ENCODE results near the gene KLRF1.

KLRF1 gene

DNA sequence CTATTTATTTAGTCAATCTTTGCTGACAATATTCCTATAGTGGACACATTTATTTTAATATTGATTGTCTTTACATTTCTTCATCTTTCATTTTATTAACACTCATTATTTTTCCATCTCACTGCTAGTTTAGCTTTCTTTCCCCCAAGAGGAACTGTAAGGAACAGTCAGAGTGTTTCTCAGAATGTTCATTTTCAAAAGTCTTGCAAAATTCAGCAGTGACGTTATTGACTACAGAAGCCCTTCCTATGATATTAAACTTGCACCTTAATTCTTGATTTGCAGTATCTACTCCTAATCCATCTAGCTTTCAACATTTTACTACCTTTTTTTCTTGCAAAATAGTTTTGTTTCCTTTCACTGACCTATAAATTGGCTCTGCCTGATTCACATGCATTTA, 28.9 kb downstream of the KLRF1 start:
- Histone ChIP-seq H3K27me3 (replicated peaks; ENCODE audit: control insufficient read depth, insufficient read depth, low read length) (no peaks in the 10 kb centered on the region), H3K9ac (ENCODE audit: low read length) (no peak overlapping the region), H3K36me3 (ENCODE audit: control insufficient read depth, insufficient read depth, low read length, severe bottlenecking) (peaks cover 42% of the 10 kb centered on the region), H3K4me1 (ENCODE audit: control insufficient read depth, insufficient read depth, low read length) (peaks cover 5% of the 10 kb centered on the region), H3K9me3 (ENCODE audit: control insufficient read depth, low read length) (no peaks in the 10 kb centered on the region), H3K4me3 (ENCODE audit: low read length) (no peak overlapping the region)
- DNase-seq (ENCODE audit: low read depth): no peak

DNA sequence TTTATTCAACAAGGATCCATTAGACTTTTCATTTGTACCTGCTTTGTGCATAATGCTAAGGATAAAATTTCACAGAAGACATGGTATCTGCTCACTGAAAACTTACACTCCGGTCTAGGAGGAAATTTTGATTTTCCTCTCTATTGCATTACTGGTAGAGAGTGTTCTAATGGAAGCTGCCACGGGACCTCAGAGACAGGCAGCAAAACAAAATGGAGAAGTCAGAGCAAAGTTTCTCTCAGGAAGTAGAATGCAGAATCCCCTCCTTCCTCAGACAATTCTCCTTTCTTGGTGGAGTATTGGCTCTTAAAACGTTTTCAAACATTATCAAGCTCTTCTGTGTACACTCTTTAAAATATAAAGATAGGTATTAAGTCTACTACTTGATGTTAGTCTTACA, 29.6 kb downstream of the KLRF1 start:
- Histone ChIP-seq H3K27me3 (replicated peaks; ENCODE audit: control insufficient read depth, insufficient read depth, low read length) (no peaks in the 10 kb centered on the region), H3K4me1 (ENCODE audit: control insufficient read depth, insufficient read depth, low read length) (peaks cover 5% of the 10 kb centered on the region), H3K36me3 (ENCODE audit: control insufficient read depth, insufficient read depth, low read length, severe bottlenecking) (peaks cover 42% of the 10 kb centered on the region), H3K9ac (ENCODE audit: low read length) (no peak overlapping the region), H3K9me3 (ENCODE audit: control insufficient read depth, low read length) (no peaks in the 10 kb centered on the region), H3K4me3 (ENCODE audit: low read length) (no peak overlapping the region)
- DNase-seq (ENCODE audit: low read depth): no peak

GRCh38 chr12:9858135-9858534, 30.9 kb downstream of the KLRF1 start:
- H3K36me3 ChIP-seq (ENCODE audit: control insufficient read depth, insufficient read depth, low read length, severe bottlenecking): peaks cover 31% of the 10 kb centered on the region
- DNase-seq (ENCODE audit: low read depth): no peak
- H3K9me3 ChIP-seq (ENCODE audit: control insufficient read depth, low read length): no peaks in the 10 kb centered on the region
- no peak overlapping the region for H3K9ac ChIP-seq (ENCODE audit: low read length)
- H3K27me3 ChIP-seq (replicated peaks; ENCODE audit: control insufficient read depth, insufficient read depth, low read length): no peaks in the 10 kb centered on the region
- no peak overlapping the region for H3K4me3 ChIP-seq (ENCODE audit: low read length)
- H3K4me1 ChIP-seq (ENCODE audit: control insufficient read depth, insufficient read depth, low read length): peaks cover 5% of the 10 kb centered on the region

- no peaks in the 10 kb centered on the region for H3K27me3 ChIP-seq (replicated peaks; ENCODE audit: control insufficient read depth, insufficient read depth, low read length)
- no peaks in the 10 kb centered on the region for H3K36me3 ChIP-seq (ENCODE audit: control insufficient read depth, insufficient read depth, low read length, severe bottlenecking)
- peaks cover 15% of the 10 kb centered on the region for H3K4me1 ChIP-seq (ENCODE audit: control insufficient read depth, insufficient read depth, low read length)
- H3K9me3 ChIP-seq (ENCODE audit: control insufficient read depth, low read length): peaks cover 11% of the 10 kb centered on the region
- H3K4me3 ChIP-seq (ENCODE audit: low read length): peak overlapping the region; percentile 79
- no peak for DNase-seq (ENCODE audit: low read depth)
- H3K9ac ChIP-seq (ENCODE audit: low read length): peak overlapping the region; percentile 94
Observed at GRCh38 chr12:9864913-9865675, 37.8 kb downstream of the KLRF1 start.

GRCh38 chr12:9866860-9867269, 39.6 kb downstream of the KLRF1 start:
- no peaks in the 10 kb centered on the region for H3K27me3 ChIP-seq (replicated peaks; ENCODE audit: control insufficient read depth, insufficient read depth, low read length)

GRCh38 chr12:9867531-9867930, 40.2 kb downstream of the KLRF1 start:
- no peak for DNase-seq (ENCODE audit: low read depth)
- no peaks in the 10 kb centered on the region for H3K27me3 ChIP-seq (replicated peaks; ENCODE audit: control insufficient read depth, insufficient read depth, low read length)
- no peaks in the 10 kb centered on the region for H3K36me3 ChIP-seq (ENCODE audit: control insufficient read depth, insufficient read depth, low read length, severe bottlenecking)
- peaks cover 38% of the 10 kb centered on the region for H3K4me1 ChIP-seq (ENCODE audit: control insufficient read depth, insufficient read depth, low read length)
- H3K9ac ChIP-seq (ENCODE audit: low read length): peak overlapping the region; percentile 94
- H3K9me3 ChIP-seq (ENCODE audit: control insufficient read depth, low read length): peaks cover 11% of the 10 kb centered on the region
- H3K4me3 ChIP-seq (ENCODE audit: low read length): peak overlapping the region; percentile 79

More at GRCh38 chr12:9866860-9867269, 39.6 kb downstream of the KLRF1 start:
- Histone ChIP-seq H3K9me3 (ENCODE audit: control insufficient read depth, low read length) (peaks cover 11% of the 10 kb centered on the region), H3K4me3 (ENCODE audit: low read length) (peak overlapping the region; percentile 79), H3K4me1 (ENCODE audit: control insufficient read depth, insufficient read depth, low read length) (peaks cover 32% of the 10 kb centered on the region), H3K36me3 (ENCODE audit: control insufficient read depth, insufficient read depth, low read length, severe bottlenecking) (no peaks in the 10 kb centered on the region), H3K9ac (ENCODE audit: low read length) (peak overlapping the region; percentile 94)
- no peak for DNase-seq (ENCODE audit: low read depth)

- Histone ChIP-seq H3K27me3 (replicated peaks; ENCODE audit: control insufficient read depth, insufficient read depth, low read length) (no peaks in the 10 kb centered on the region), H3K9me3 (ENCODE audit: control insufficient read depth, low read length) (peaks cover 11% of the 10 kb centered on the region), H3K36me3 (ENCODE audit: control insufficient read depth, insufficient read depth, low read length, severe bottlenecking) (no peaks in the 10 kb centered on the region), H3K4me3 (ENCODE audit: low read length) (peak overlapping the region; percentile 79), H3K4me1 (ENCODE audit: control insufficient read depth, insufficient read depth, low read length) (peaks cover 39% of the 10 kb centered on the region), H3K9ac (ENCODE audit: low read length) (peak overlapping the region; percentile 94)
- no peak for DNase-seq (ENCODE audit: low read depth)
Observed at GRCh38 chr12:9868311-9868801, 41.1 kb downstream of the KLRF1 start.

- Histone ChIP-seq H3K9me3 (ENCODE audit: control insufficient read depth, low read length) (peaks cover 5% of the 10 kb centered on the region), H3K4me3 (ENCODE audit: low read length) (peak overlapping the region; percentile 79), H3K9ac (ENCODE audit: low read length) (peak overlapping the region; percentile 94), H3K4me1 (ENCODE audit: control insufficient read depth, insufficient read depth, low read length) (peaks cover 39% of the 10 kb centered on the region), H3K27me3 (replicated peaks; ENCODE audit: control insufficient read depth, insufficient read depth, low read length) (no peaks in the 10 kb centered on the region), H3K36me3 (ENCODE audit: control insufficient read depth, insufficient read depth, low read length, severe bottlenecking) (no peaks in the 10 kb centered on the region)
- DNase-seq (ENCODE audit: low read depth): no peak
Observed at GRCh38 chr12:9868951-9869306, 41.6 kb downstream of the KLRF1 start.

- peak within 1 kb of the TSS; percentile 79 for H3K4me3 ChIP-seq (ENCODE audit: low read length)
- no peaks in the 10 kb centered on the region for H3K36me3 ChIP-seq (ENCODE audit: control insufficient read depth, insufficient read depth, low read length, severe bottlenecking)
- H3K27me3 ChIP-seq (replicated peaks; ENCODE audit: control insufficient read depth, insufficient read depth, low read length): no peaks in the 10 kb centered on the region
- peak; percentile 67 for DNase-seq (ENCODE audit: low read depth)
- no peaks in the 10 kb centered on the region for H3K9me3 ChIP-seq (ENCODE audit: control insufficient read depth, low read length)
- peak within 1 kb of the TSS; percentile 94 for H3K9ac ChIP-seq (ENCODE audit: low read length)
- H3K4me1 ChIP-seq (ENCODE audit: control insufficient read depth, insufficient read depth, low read length): peaks cover 39% of the 10 kb centered on the region
Observed at GRCh38 chr12:9869307-9870161, 42.3 kb downstream of the KLRF1 start, which contains the start of gene CLEC2B. TSS of gene CLEC2B (minus strand) at chr12:9869354.

DNA sequence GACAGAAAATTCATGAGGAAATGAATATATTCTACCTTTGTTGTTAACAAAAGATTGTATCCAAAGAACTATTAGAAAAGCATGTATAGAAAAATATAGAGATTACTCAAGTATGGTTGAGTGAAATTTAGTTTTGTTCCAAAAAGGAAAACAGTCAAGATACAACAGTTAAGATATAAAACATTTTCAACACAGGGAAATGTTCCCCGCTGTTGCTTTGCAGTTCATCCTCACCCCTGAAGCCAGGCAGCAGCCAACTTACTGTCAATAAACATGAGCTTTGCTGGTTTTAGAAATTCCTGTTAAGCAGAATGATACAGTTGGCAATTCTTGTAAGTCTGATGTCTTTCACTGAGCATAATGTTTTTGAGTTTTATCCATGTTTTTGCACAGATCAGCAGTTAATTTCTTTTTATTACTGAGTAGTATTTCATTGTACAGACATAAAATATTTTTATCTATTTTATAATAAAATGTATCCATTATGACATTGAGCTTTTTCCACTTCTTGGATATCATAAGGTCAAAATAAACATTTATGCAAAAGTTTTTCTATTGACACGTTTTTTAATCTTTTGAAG, 43.1 kb downstream of the KLRF1 start:
- Histone ChIP-seq H3K9ac (ENCODE audit: low read length) (peak overlapping the region; percentile 94), H3K4me3 (ENCODE audit: low read length) (peak overlapping the region; percentile 79), H3K4me1 (ENCODE audit: control insufficient read depth, insufficient read depth, low read length) (peaks cover 31% of the 10 kb centered on the region), H3K9me3 (ENCODE audit: control insufficient read depth, low read length) (no peaks in the 10 kb centered on the region), H3K36me3 (ENCODE audit: control insufficient read depth, insufficient read depth, low read length, severe bottlenecking) (no peaks in the 10 kb centered on the region), H3K27me3 (replicated peaks; ENCODE audit: control insufficient read depth, insufficient read depth, low read length) (no peaks in the 10 kb centered on the region)
- no peak for DNase-seq (ENCODE audit: low read depth)

GRCh38 chr12:9872162-9872561, 44.9 kb downstream of the KLRF1 start:
- peaks cover 25% of the 10 kb centered on the region for H3K4me1 ChIP-seq (ENCODE audit: control insufficient read depth, insufficient read depth, low read length)
- H3K9me3 ChIP-seq (ENCODE audit: control insufficient read depth, low read length): no peaks in the 10 kb centered on the region
- no peaks in the 10 kb centered on the region for H3K27me3 ChIP-seq (replicated peaks; ENCODE audit: control insufficient read depth, insufficient read depth, low read length)
- peak overlapping the region; percentile 40 for H3K4me3 ChIP-seq (ENCODE audit: low read length)
- no peak overlapping the region for H3K9ac ChIP-seq (ENCODE audit: low read length)
- no peaks in the 10 kb centered on the region for H3K36me3 ChIP-seq (ENCODE audit: control insufficient read depth, insufficient read depth, low read length, severe bottlenecking)
- no peak for DNase-seq (ENCODE audit: low read depth)
